GM10266 (cell line): ENCODE data around the gene CRHR1.
"Not testable (repeated sequence)": the region's sequence is repeated elsewhere in the genome, so short reads cannot be mapped to it uniquely, and the experiment has no call there.

Experiments
- DNase-seq: peaks from one replicate; pipeline ENCODE4 v3.0.0; 2012; ENCODE audit errors: extremely low spot score
- CTCF ChIP-seq: IDR thresholded peaks from 2 replicates; pipeline ENCODE4 v1.5.1; 2012; ENCODE audit warnings: mild to moderate bottlenecking, low read depth; ENCODE audit not compliant: control insufficient read depth, insufficient read depth; ENCODE audit errors: missing control alignments

The CRHR1 gene

GRCh38 chr17:45854209-45854608 is 70.1 kb downstream of the CRHR1 start:
- DNase-seq, result no peak

GRCh38 chr17:45855691-45856336 is 71.7 kb downstream of the CRHR1 start:
- no peak for DNase-seq
- no peak for TF ChIP-seq CTCF

More at GRCh38 chr17:45854209-45854608, 70.1 kb downstream of the CRHR1 start:
- TF ChIP-seq CTCF, result no peak

GRCh38 chr17:45857977-45858708 is 74.0 kb downstream of the CRHR1 start:
- DNase-seq, result no peak
- no peak for TF ChIP-seq CTCF

GRCh38 chr17:45861165-45861564 is 77.0 kb downstream of the CRHR1 start:
- DNase-seq, result no peak
- no peak for TF ChIP-seq CTCF

GRCh38 chr17:45862127-45862526 is 78.0 kb downstream of the CRHR1 start:
- not testable (repeated sequence) for DNase-seq

- no peak for TF ChIP-seq CTCF
Observed at GRCh38 chr17:45863857-45864654, 79.9 kb downstream of the CRHR1 start.

GRCh38 chr17:45867171-45867570 is 83.1 kb downstream of the CRHR1 start:
- no peak for TF ChIP-seq CTCF
- no peak for DNase-seq

More at GRCh38 chr17:45863857-45864654, 79.9 kb downstream of the CRHR1 start:
- DNase-seq, result no peak
